ENCODE measurements around the gene CCN6.

The CCN6 gene

DNA sequence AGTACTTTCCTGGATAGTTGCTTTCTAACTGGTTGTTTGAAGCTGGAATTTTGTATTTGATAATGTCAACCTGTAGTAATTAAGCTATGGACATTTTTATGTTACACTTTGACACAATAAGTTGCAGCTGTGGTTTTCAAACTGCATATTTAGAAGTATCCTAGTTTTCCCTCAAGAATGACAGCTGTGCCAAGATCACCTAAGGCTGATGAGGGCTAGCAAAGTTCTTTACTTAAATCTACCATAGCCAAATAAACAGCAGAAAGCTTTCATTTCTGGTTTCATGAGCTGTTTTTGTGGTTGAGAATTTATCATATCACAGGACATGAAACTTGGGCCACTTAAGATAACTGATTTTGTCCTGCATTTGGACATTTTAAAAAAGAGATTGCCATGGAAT, 64.1 kb downstream of the CCN6 start:
- TF ChIP-seq CEBPB (IDR thresholded peaks at IDR 0.05) (no peak), TEAD4 (IDR thresholded peaks at IDR 0.05) (no peak), REST (IDR thresholded peaks at IDR 0.05; ENCODE audit: low read depth) (no peak), FOXM1 (IDR thresholded peaks at IDR 0.05; ENCODE audit: borderline replicate concordance, low read depth) (no peak), RAD21 (IDR thresholded peaks at IDR 0.05; ENCODE audit: low read depth) (no peak), ZBTB7A (IDR thresholded peaks at IDR 0.05; ENCODE audit: low read depth) (no peak), TAF1 (IDR thresholded peaks at IDR 0.05; ENCODE audit: low read depth) (no peak), EGR1 (IDR thresholded peaks at IDR 0.05) (no peak), NFIC (IDR thresholded peaks at IDR 0.05) (no peak), EP300 (IDR thresholded peaks at IDR 0.05; ENCODE audit: borderline replicate concordance) (no peak), YY1 (IDR thresholded peaks at IDR 0.05; ENCODE audit: low read depth) (no peak), TCF12 (IDR thresholded peaks at IDR 0.05; ENCODE audit: low read depth) (no peak), USF1 (IDR thresholded peaks at IDR 0.05) (no peak), CREB1 (IDR thresholded peaks at IDR 0.05; ENCODE audit: low read depth) (no peak)
- TF ChIP-seq, protein P1, sequence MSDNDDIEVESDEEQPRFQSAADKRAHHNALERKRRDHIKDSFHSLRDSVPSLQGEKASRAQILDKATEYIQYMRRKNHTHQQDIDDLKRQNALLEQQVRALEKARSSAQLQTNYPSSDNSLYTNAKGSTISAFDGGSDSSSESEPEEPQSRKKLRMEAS (IDR thresholded peaks at IDR 0.05), result no peak

All from Ishikawa (cell line).